Heart right ventricle (tissue), 16 donors: ENCODE results near the gene ARAP2. TPM values are rescaled to one million over a fixed set of nuclear protein-coding genes. Genes with fewer than 3 reads are reported as not detected.

Source experiments
- ATAC-seq, 8 donors: fragments of 200-7000 bp; cut with Tn5 transposase; one replicate each; pipeline ENCODE4 v1.9.1; 2020; ENCODE audit warnings: mild to moderate bottlenecking in 8 of 8, moderate library complexity in 8 of 8, moderate number of reproducible peaks in 1 of 8
- DNase-seq, 2 donors: peaks; one replicate each; pipeline ENCODE4 v3.0.0-alpha.2; 2020
- H3K27ac ChIP-seq, 10 donors: fragments of 200-600 bp; sonication (generic) in 2 of 10; one replicate each; pipeline versions ENCODE4 v1.5.0 to v1.8.0; 2020 to 2022; ENCODE audit warnings: mild to moderate bottlenecking in 3 of 10
- H3K27me3 ChIP-seq, 7 donors: fragments of 200-600 bp; one replicate each; pipeline ENCODE4 v1.8.0; 2021 to 2022; ENCODE audit warnings: mild to moderate bottlenecking in 2 of 7
- H3K36me3 ChIP-seq, 9 donors: fragments of 200-600 bp; sonication (generic) in 1 of 9; one replicate each; pipeline versions ENCODE4 v1.5.0 to v1.8.0; 2020 to 2022; ENCODE audit warnings: mild to moderate bottlenecking in 2 of 9
- H3K4me1 ChIP-seq, 9 donors: fragments of 200-600 bp; sonication (generic) in 1 of 9; one replicate each; pipeline versions ENCODE4 v1.5.0 to v1.8.0; 2020 to 2022; ENCODE audit warnings: mild to moderate bottlenecking in 4 of 9
- H3K4me3 ChIP-seq, 10 donors: fragments of 200-600 bp; sonication (generic) in 2 of 10; one replicate each; pipeline versions ENCODE4 v1.5.0 to v1.8.0; 2020 to 2022; ENCODE audit warnings: mild to moderate bottlenecking in 7 of 10, moderate library complexity in 2 of 10
- H3K9me3 ChIP-seq, 11 donors: fragments of 200-600 bp in 10 of 11; sonication (generic) in 2 of 11; one replicate each; pipeline versions ENCODE4 v1.5.0 to v1.8.0; 2013 to 2022; ENCODE audit warnings: mild to moderate bottlenecking in 2 of 11, control low read depth in 1 of 11, moderate library complexity in 1 of 11
- CTCF ChIP-seq, 9 donors: fragments of 200-600 bp; sonication (generic) in 2 of 9; IDR thresholded peaks; one replicate each; pipeline versions ENCODE4 v1.5.0 to v1.8.0; 2021 to 2022; ENCODE audit warnings: antibody characterized with exemption in 9 of 9, mild to moderate bottlenecking in 5 of 9, moderate library complexity in 1 of 9
- WGBS, 2 donors: extraction: QIAGEN DNeasy Blood & Tissue Kit; methylation state at CpG; one replicate each; pipeline ENCODE4 v1.1.7; 2013; ENCODE audit warnings: inconsistent platforms in 1 of 2; 5-methylcytosine and 5-hydroxymethylcytosine counted together
- intact Hi-C, 10 donors: fragments of 100-400 bp; cut with DNase I; formaldehyde crosslinking; loops; one replicate each; pipeline versions ENCODE4 v1.11.1 to v1.14.2; 2022
- long read RNA-seq, 3 donors: library from polyadenylated mRNA; unstranded; transcript quantifications; one replicate each; pipeline ENCODE4 v2.0.0, GENCODE V29; 2020 to 2021
- polyA plus RNA-seq, 2 donors: library from polyadenylated mRNA; stranded (reverse); fragments of 200-250 nt; gene quantifications; one replicate each; pipeline ENCODE4 v1.2.3, GENCODE V29; 2013
- total RNA-seq, 10 donors: library from RNA; stranded (reverse); fragmentation: NEBNext Ultra II Directional in 3 of 10; extraction: Animal tissue kit (Norgen Biotek cat#: 25700) in 3 of 10; gene quantifications; one replicate each; pipeline versions ENCODE4 v1.2.1 to v1.2.4, GENCODE V29; 2021 to 2023
- donor health status: Arrhythmogenic right ventricular cardiomyopathy.
- donor health status: ischemic (EF 13 %, LVEDD 7.1; RV severe dilation, severe dysfunction).
- donor health status: healthy with polysubstance abuse.
- donor health status: DM: no; HTN: yes; CAD: no.
- donor health status: DM: no; HTN: no; CAD: no.
- donor health status: ischemic (EF 25% LVEDD 6.9; RV normal size, moderate dysfunction).
- donor health status: ischemic (EF 25% LVEDD 5.7; RV mildly dilated, moderate dysfunction).
- donor health status: healthy.
- donor health status: DM: yes; HTN: yes; CAD: no.
- donor health status: Ischemic cardiomyopathy.
- donor health status: ischemic (EF 35%, LVEDD 5.7; RV mildly dilated, moderate dysfunction).
- donor health status: nonischemic (EF 11% LVEDD 7.7; RV severe dilation, severe dysfunction).
- donor health status: DM: yes; HTN: yes; CAD: no.
- donor health status: PGD.
- donor health status: ischemic (EF 29% LVEDD 5.4; RV normal size, mild dysfunction).
- donor health status: nonischemic (EF 23%, LVEDD 6.1; RV moderate dilation, normal function).

Gene ARAP2
- total RNA-seq (1 to 10 TPM; 1.5 to 6.9 (median 3.3) TPM), polyA plus RNA-seq (under 1 TPM; 0.19 to 0.51 TPM)
- long read RNA-seq, donor 1, partial matches to known transcripts, result 1 of 2 reads
- long read RNA-seq, donor 1, other reads (novel, unspliced or antisense), result 1 of 2 reads
- long read RNA-seq, donor 2, partial matches to known transcripts, result 1 of 2 reads
- long read RNA-seq, donor 2, other reads (novel, unspliced or antisense), result 1 of 2 reads
- long read RNA-seq, donor 3, partial matches to known transcripts, result 1 of 3 reads
- long read RNA-seq, donor 3, other reads (novel, unspliced or antisense), result 2 of 3 reads

- peak; percentile 31 to 45 for DNase-seq
- peak in 1 of 9 donors; percentile 20 for TF ChIP-seq CTCF (IDR thresholded peaks at IDR 0.05)
- peaks cover 0 to 24% (median 0%) of the 10 kb centered on the region in 7 donors for H3K27me3 ChIP-seq
- ATAC-seq, result peak; percentile 45 to 74 (median 66)
- intact Hi-C loops, result no loop called here
- peak within 1 kb of the TSS in 8 of 10 donors; percentile 42 to 97 (median 79) for H3K27ac ChIP-seq
- no peaks in the 10 kb centered on the region for H3K9me3 ChIP-seq
- no peaks in the 10 kb centered on the region for H3K36me3 ChIP-seq
- peak within 1 kb of the TSS; percentile 11 to 73 (median 64) for H3K4me3 ChIP-seq
- 2 to 3% methylated on average over 65 to 81 of the region's 81 CpGs for WGBS, 2 donors
- H3K4me1 ChIP-seq, result peaks cover 0 to 35% (median 6%) of the 10 kb centered on the region in 9 donors
These were observed at the start of gene ARAP2 for GRCh38 chr4:36244257-36245082. Gene ARAP2, minus strand, starts transcription at chr4:36244514. Its CDS starts 15,028 bp downstream, at chr4:36229486.

GRCh38 chr4:36292556-36293188 lies 48.4 kb upstream of the ARAP2 start:
- DNase-seq (no peak), ATAC-seq (no peak)
- no peaks in the 10 kb centered on the region for H3K27me3 ChIP-seq
- peak overlapping the region in 1 of 10 donors; percentile 33 for H3K27ac ChIP-seq
- H3K36me3 ChIP-seq, result no peaks in the 10 kb centered on the region
- no peak overlapping the region for H3K4me3 ChIP-seq
- TF ChIP-seq CTCF (IDR thresholded peaks at IDR 0.05), result no peak
- no peaks in the 10 kb centered on the region for H3K9me3 ChIP-seq
- peaks cover 0 to 4% (median 0%) of the 10 kb centered on the region in 9 donors for H3K4me1 ChIP-seq
- WGBS, 2 donors, result 77 to 81% methylated on average over 7 of the region's 7 CpGs
- intact Hi-C loops, result no loop called here

- Histone ChIP-seq H3K4me3 (no peak overlapping the region), H3K27ac (no peak overlapping the region), H3K36me3 (no peaks in the 10 kb centered on the region), H3K9me3 (no peaks in the 10 kb centered on the region), H3K27me3 (no peaks in the 10 kb centered on the region), H3K4me1 (peaks cover 0 to 4% (median 0%) of the 10 kb centered on the region in 9 donors)
- intact Hi-C loops, result no loop called here
- ATAC-seq, result no peak
- WGBS, 2 donors, result 84 to 93% methylated on average over 2 of the region's 2 CpGs
- no peak for DNase-seq
- TF ChIP-seq CTCF (IDR thresholded peaks at IDR 0.05), result no peak
These were observed 46.3 kb upstream of the ARAP2 start for GRCh38 chr4:36290641-36291040.

- Histone ChIP-seq H3K9me3 (no peaks in the 10 kb centered on the region), H3K4me1 (peaks cover 0 to 4% (median 0%) of the 10 kb centered on the region in 9 donors), H3K4me3 (no peak overlapping the region), H3K27ac (peak overlapping the region in 1 of 10 donors; percentile 21), H3K27me3 (no peaks in the 10 kb centered on the region), H3K36me3 (no peaks in the 10 kb centered on the region)
- no peak for TF ChIP-seq CTCF (IDR thresholded peaks at IDR 0.05)
- DNase-seq (no peak), ATAC-seq (no peak)
- 53 to 56% methylated on average over 2 of the region's 2 CpGs for WGBS, 2 donors
- intact Hi-C loops, result no loop called here
These were observed 44.6 kb upstream of the ARAP2 start for GRCh38 chr4:36288731-36289426.
